HL-60 (cell line): Measurements from ENCODE around the gene MAP3K14.

Experiments
- DNase-seq, 2 experiments: peaks; one replicate each; pipeline ENCODE4 v3.0.0-alpha.2; 2010 to 2020; ENCODE audit warnings: low read depth in 1 of 2, low spot score in 1 of 2
- H3K27ac ChIP-seq: fragments of 250-450 bp; sonication (Bioruptor Pico); replicated peaks from 2 replicates; pipeline ENCODE4 v1.5.1; 2020; ENCODE audit warnings: mild to moderate bottlenecking, moderate library complexity
- H3K27me3 ChIP-seq: fragments of 250-450 bp; sonication (Bioruptor Pico); 2 replicates; pipeline ENCODE4 v1.5.1; 2021; ENCODE audit warnings: mild to moderate bottlenecking, moderate library complexity; ENCODE audit not compliant: insufficient read depth, poor library complexity, severe bottlenecking
- H3K4me3 ChIP-seq: replicated peaks from 2 replicates; pipeline ENCODE4 v1.5.1; 2011; ENCODE audit warnings: mild to moderate bottlenecking, control low read depth, low read length; ENCODE audit not compliant: insufficient read depth
- GABPA ChIP-seq: IDR thresholded peaks from 2 replicates; pipeline ENCODE4 v1.6.1; 2012; ENCODE audit warnings: low read depth
- POLR2AphosphoS5 ChIP-seq: IDR thresholded peaks from 2 replicates; pipeline ENCODE4 v1.6.1; 2012; ENCODE audit warnings: low read depth
- SPI1 ChIP-seq: IDR thresholded peaks from 2 replicates; pipeline ENCODE4 v1.6.1; 2012; ENCODE audit warnings: low read depth, mild to moderate bottlenecking, borderline replicate concordance
- long read RNA-seq: library from polyadenylated mRNA; unstranded; transcript quantifications from one replicate; pipeline ENCODE4 v2.0.0, GENCODE V29; 2020
- TF ChIP-seq, protein P1 (sequence below): IDR thresholded peaks from 2 replicates; pipeline ENCODE4 v1.6.1; 2012; ENCODE audit warnings: low read depth; ENCODE audit not compliant: insufficient replicate concordance
- TF ChIP-seq, protein P2 (sequence below): IDR thresholded peaks from one replicate; pipeline ENCODE4 v1.5.1; 2011; ENCODE audit warnings: low read length, control low read depth, inconsistent platforms; ENCODE audit not compliant: insufficient read depth

MAP3K14 gene
- long read RNA-seq, full-length matches to known transcripts: 1 of 4 reads
- long read RNA-seq, partial matches to known transcripts: 1 of 4 reads
- long read RNA-seq, other reads (novel, unspliced or antisense): 2 of 4 reads

DNA sequence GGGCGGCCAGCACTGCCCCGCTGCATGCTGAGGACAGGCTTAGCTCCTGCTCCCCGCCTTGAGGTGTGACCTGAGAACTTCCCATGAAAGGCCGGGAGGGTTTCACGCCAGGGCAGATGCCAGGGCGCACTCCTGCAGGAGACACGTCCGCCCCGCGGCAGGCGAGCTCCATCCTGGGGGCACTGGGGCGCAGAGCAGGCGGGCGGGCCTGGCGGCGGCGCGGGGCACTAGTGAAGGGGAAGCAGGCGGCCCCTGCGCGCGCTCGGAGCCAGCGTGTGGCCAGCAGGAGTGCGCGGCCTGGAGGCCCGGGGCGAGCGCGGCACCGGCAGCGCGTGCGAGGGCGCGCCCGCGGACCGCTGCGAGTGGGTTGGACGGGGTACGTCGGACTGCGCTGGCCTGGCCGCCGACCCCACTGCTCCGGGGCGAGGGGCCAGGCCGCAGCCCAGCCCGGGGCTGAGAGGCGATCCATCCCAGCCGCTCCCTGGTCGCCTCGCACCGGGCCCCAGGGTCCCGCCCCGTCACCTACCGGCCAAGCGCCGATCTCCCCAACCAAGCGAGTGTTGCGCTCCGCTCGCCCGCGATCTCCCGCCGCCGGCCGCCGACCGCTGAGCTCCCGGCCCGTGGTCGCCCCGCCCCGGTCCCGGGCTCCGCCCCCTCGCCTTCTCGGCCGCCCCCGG is at the start of gene MAP3K14:
TSS of gene MAP3K14 (minus strand) at position 587 of the 677 bp plus-strand sequence. CDS start 26,275 bp downstream, outside the sequence.
- TF ChIP-seq, protein P1, sequence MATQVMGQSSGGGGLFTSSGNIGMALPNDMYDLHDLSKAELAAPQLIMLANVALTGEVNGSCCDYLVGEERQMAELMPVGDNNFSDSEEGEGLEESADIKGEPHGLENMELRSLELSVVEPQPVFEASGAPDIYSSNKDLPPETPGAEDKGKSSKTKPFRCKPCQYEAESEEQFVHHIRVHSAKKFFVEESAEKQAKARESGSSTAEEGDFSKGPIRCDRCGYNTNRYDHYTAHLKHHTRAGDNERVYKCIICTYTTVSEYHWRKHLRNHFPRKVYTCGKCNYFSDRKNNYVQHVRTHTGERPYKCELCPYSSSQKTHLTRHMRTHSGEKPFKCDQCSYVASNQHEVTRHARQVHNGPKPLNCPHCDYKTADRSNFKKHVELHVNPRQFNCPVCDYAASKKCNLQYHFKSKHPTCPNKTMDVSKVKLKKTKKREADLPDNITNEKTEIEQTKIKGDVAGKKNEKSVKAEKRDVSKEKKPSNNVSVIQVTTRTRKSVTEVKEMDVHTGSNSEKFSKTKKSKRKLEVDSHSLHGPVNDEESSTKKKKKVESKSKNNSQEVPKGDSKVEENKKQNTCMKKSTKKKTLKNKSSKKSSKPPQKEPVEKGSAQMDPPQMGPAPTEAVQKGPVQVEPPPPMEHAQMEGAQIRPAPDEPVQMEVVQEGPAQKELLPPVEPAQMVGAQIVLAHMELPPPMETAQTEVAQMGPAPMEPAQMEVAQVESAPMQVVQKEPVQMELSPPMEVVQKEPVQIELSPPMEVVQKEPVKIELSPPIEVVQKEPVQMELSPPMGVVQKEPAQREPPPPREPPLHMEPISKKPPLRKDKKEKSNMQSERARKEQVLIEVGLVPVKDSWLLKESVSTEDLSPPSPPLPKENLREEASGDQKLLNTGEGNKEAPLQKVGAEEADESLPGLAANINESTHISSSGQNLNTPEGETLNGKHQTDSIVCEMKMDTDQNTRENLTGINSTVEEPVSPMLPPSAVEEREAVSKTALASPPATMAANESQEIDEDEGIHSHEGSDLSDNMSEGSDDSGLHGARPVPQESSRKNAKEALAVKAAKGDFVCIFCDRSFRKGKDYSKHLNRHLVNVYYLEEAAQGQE: no peak
- TF ChIP-seq, protein P2, sequence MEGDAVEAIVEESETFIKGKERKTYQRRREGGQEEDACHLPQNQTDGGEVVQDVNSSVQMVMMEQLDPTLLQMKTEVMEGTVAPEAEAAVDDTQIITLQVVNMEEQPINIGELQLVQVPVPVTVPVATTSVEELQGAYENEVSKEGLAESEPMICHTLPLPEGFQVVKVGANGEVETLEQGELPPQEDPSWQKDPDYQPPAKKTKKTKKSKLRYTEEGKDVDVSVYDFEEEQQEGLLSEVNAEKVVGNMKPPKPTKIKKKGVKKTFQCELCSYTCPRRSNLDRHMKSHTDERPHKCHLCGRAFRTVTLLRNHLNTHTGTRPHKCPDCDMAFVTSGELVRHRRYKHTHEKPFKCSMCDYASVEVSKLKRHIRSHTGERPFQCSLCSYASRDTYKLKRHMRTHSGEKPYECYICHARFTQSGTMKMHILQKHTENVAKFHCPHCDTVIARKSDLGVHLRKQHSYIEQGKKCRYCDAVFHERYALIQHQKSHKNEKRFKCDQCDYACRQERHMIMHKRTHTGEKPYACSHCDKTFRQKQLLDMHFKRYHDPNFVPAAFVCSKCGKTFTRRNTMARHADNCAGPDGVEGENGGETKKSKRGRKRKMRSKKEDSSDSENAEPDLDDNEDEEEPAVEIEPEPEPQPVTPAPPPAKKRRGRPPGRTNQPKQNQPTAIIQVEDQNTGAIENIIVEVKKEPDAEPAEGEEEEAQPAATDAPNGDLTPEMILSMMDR: no peak
- TF ChIP-seq POLR2AphosphoS5 (no peak), GABPA (no peak), SPI1 (no peak)
- peak within 1 kb of the TSS; percentile 80 for H3K27ac ChIP-seq
- DNase-seq: peak; percentile 64 to 69

DNA sequence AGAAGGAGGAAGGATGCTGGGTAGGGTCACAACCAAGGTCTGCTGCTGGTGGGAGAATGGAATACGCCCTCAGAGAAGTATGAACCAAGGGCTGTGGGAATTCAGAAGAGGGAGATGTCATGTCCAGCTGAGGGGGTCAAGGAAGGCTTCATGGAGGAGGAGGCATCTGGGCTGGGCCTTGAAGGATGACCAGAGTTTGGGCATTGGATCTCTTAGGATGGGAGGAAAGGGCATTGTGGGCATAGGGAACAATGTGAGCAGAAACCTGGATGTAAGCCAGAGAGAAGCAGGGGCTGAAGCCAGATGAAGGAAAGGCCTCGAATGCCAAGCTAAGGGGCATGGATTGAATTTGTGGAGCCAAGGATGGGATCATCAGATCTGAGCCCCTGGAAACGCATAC is 49.2 kb upstream of the MAP3K14 start:
- H3K27me3 ChIP-seq: no peaks in the 10 kb centered on the region
- no peak overlapping the region for H3K27ac ChIP-seq
- TF ChIP-seq, protein P1: no peak
- no peak for TF ChIP-seq GABPA
- TF ChIP-seq POLR2AphosphoS5: no peak
- TF ChIP-seq, protein P2: no peak
- TF ChIP-seq SPI1: no peak
- DNase-seq: no peak
- no peak overlapping the region for H3K4me3 ChIP-seq

More for the DNA sequence above, at the start of gene MAP3K14:
- H3K27me3 ChIP-seq: no peaks in the 10 kb centered on the region
- peak within 1 kb of the TSS; percentile 70 for H3K4me3 ChIP-seq

DNA sequence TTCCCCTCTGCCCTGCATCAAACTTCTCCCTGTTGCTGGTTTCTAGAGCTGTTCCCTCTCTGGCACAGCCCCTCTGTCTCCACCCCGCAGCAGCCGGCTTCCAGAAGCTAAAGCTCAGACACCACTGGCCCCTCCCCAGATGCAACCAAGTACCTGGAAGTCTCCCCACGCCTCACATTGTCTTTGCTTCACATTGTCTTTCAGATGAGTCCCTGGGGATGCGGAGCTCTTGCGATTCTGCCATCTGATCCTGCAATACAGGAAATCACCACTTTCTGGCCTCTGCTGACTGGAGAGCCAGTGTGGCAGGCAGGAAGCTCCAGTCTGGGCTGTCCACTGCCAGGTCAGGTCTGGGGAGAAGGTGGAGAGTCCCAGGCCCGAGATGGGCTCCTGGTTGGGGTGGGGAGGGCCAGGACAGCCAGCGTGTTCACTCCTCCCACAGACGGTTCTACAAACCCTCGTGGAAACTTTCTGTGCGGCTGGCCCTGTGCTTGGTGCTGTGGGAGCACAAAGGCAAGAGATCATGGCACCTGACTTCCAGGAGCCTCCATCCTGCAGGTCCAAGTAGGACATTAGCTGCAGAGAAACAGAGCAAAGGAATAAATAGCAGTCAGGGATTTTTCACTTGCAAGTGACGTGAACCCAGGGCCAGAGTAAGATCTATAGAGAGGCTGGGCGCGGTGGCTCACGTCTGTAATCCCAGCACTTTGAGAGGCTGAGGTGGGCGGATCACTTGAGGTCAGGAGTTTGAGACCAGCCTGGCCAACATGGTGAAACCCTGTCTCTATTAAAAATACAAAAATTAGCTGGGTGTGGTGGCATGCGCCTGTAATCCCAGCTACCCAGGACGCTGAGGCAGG is 47.9 kb upstream of the MAP3K14 start:
- Histone ChIP-seq H3K27ac (no peak overlapping the region), H3K4me3 (no peak overlapping the region), H3K27me3 (no peaks in the 10 kb centered on the region)
- no peak for DNase-seq
- TF ChIP-seq POLR2AphosphoS5 (no peak), GABPA (no peak), SPI1 (no peak)
- TF ChIP-seq, protein P2: no peak
- TF ChIP-seq, protein P1: no peak
